CD14-positive monocyte (primary cell): ENCODE measurements around the gene HOXC11. TPM values are rescaled to one million over a fixed set of nuclear protein-coding genes. Genes with fewer than 3 reads are reported as not detected.

ENCODE experiments used
- DNase-seq, 3 donors: peaks; one replicate each; pipeline ENCODE4 v3.0.0-alpha.2; 2011 to 2022
- H2AFZ ChIP-seq: 2 replicates; pipeline ENCODE4 v1.6.0; 2012; ENCODE audit warnings: mild to moderate bottlenecking, low read depth, low read length, inconsistent platforms; ENCODE audit not compliant: insufficient read depth, poor library complexity, severe bottlenecking
- H3K27ac ChIP-seq, 2 donors: 1 replicate in 1 of 2; 2 replicates in 1 of 2; pipeline ENCODE4 v1.5.1; 2012 to 2013; ENCODE audit warnings: low read length in 2 of 2, control low read depth in 1 of 2, inconsistent platforms in 1 of 2, low read depth in 1 of 2, mild to moderate bottlenecking in 1 of 2
- H3K27me3 ChIP-seq, 2 donors: one replicate each; pipeline versions ENCODE4 v1.6.0 to v1.6.1; 2011 to 2013; ENCODE audit warnings: low read length in 2 of 2; ENCODE audit not compliant: control insufficient read depth in 2 of 2, insufficient read depth in 2 of 2
- H3K36me3 ChIP-seq, 2 donors: replicated peaks in 1 of 2; 1 replicate in 1 of 2; 2 replicates in 1 of 2; pipeline versions ENCODE4 v1.5.1 to v1.6.1; 2012 to 2013; ENCODE audit warnings: low read length in 2 of 2, control low read depth in 1 of 2, inconsistent platforms in 1 of 2, mild to moderate bottlenecking in 1 of 2; ENCODE audit not compliant: insufficient read depth in 2 of 2, control insufficient read depth in 1 of 2
- H3K4me1 ChIP-seq, 2 donors: 1 replicate in 1 of 2; 2 replicates in 1 of 2; pipeline versions ENCODE4 v1.5.1 to v1.6.1; 2012 to 2013; ENCODE audit warnings: low read length in 2 of 2, control low read depth in 1 of 2, inconsistent platforms in 1 of 2, mild to moderate bottlenecking in 1 of 2, moderate library complexity in 1 of 2; ENCODE audit not compliant: insufficient read depth in 2 of 2, control insufficient read depth in 1 of 2
- H3K4me2 ChIP-seq: replicated peaks from 2 replicates; pipeline ENCODE3; 2012; ENCODE audit warnings: low read length, moderate library complexity, mild to moderate bottlenecking; ENCODE audit not compliant: poor library complexity, severe bottlenecking; ENCODE audit errors: extremely low read depth
- H3K4me3 ChIP-seq, 3 experiments: fragments of 200-600 bp in 1 of 3; sonication (generic) in 1 of 3; replicated peaks in 1 of 3; 1 replicate in 2 of 3; 2 replicates in 1 of 3; pipeline ENCODE4 v1.5.1; 2011 to 2013; ENCODE audit warnings: low read length in 3 of 3, mild to moderate bottlenecking in 3 of 3, control low read depth in 2 of 3, low read depth in 2 of 3, inconsistent platforms in 1 of 3, moderate library complexity in 1 of 3
- H3K79me2 ChIP-seq: 2 replicates; pipeline ENCODE4 v1.6.0; 2012; ENCODE audit warnings: mild to moderate bottlenecking, control low read depth, inconsistent platforms, low read length, moderate library complexity; ENCODE audit not compliant: insufficient read depth
- H3K9ac ChIP-seq: 2 replicates; pipeline ENCODE4 v1.6.0; 2017; ENCODE audit warnings: low read length, mild to moderate bottlenecking; ENCODE audit not compliant: insufficient read depth, poor library complexity, severe bottlenecking
- H3K9me3 ChIP-seq, 2 donors: replicated peaks in 1 of 2; 1 replicate in 1 of 2; 2 replicates in 1 of 2; pipeline versions ENCODE4 v1.5.1 to v1.6.1; 2012 to 2013; ENCODE audit warnings: low read length in 2 of 2, control low read depth in 1 of 2; ENCODE audit not compliant: control insufficient read depth in 1 of 2, insufficient read depth in 1 of 2
- H4K20me1 ChIP-seq: 2 replicates; pipeline ENCODE4 v1.6.0; 2012; ENCODE audit warnings: mild to moderate bottlenecking, low read length, control low read depth, moderate library complexity; ENCODE audit not compliant: insufficient read depth
- H3K27ac Mint-ChIP-seq, 7 donors: one replicate each; pipeline ENCODE4 v1.8.0; 2020; ENCODE audit warnings: mild to moderate bottlenecking in 7 of 7, mixed read lengths in 7 of 7, moderate library complexity in 6 of 7, inconsistent platforms in 2 of 7
- H3K27me3 Mint-ChIP-seq, 3 donors: one replicate each; pipeline ENCODE4 v1.8.0; 2021 to 2022; ENCODE audit warnings: low read depth in 3 of 3, mild to moderate bottlenecking in 3 of 3, mixed read lengths in 3 of 3, moderate library complexity in 3 of 3, inconsistent platforms in 1 of 3
- H3K36me3 Mint-ChIP-seq, 2 donors: one replicate each; pipeline ENCODE4 v1.8.0; 2020; ENCODE audit warnings: mixed read lengths in 2 of 2, inconsistent platforms in 1 of 2, mild to moderate bottlenecking in 1 of 2
- H3K4me1 Mint-ChIP-seq: one replicate; pipeline ENCODE4 v1.8.0; 2020; ENCODE audit warnings: mild to moderate bottlenecking, mixed read lengths
- H3K4me3 Mint-ChIP-seq, 2 donors: one replicate each; pipeline ENCODE4 v1.8.0; 2020; ENCODE audit warnings: mild to moderate bottlenecking in 2 of 2, mixed read lengths in 2 of 2, moderate library complexity in 1 of 2
- H3K9me3 Mint-ChIP-seq, 7 donors: one replicate each; pipeline ENCODE4 v1.8.0; 2020 to 2022; ENCODE audit warnings: mixed read lengths in 7 of 7, mild to moderate bottlenecking in 6 of 7, moderate library complexity in 6 of 7, inconsistent platforms in 2 of 7
- CTCF ChIP-seq: fragments of 200-600 bp; IDR thresholded peaks from one replicate; pipeline ENCODE4 v1.8.0; 2022; ENCODE audit warnings: antibody characterized with exemption, mild to moderate bottlenecking
- WGBS: methylation state at CpG from one replicate; pipeline ENCODE4 v1.1.5; 2013; ENCODE audit warnings: missing lambda C conversion rate; ENCODE audit not compliant: insufficient coverage; 5-methylcytosine and 5-hydroxymethylcytosine counted together
- intact Hi-C, 2 donors: fragments of 100-400 bp; cut with micrococcal nuclease; formaldehyde crosslinking; loops; one replicate each; pipeline versions ENCODE4 v1.15.0 to v1.15.1; 2023
- polyA plus RNA-seq, 3 donors: library from polyadenylated mRNA; depleted of rRNA in 1 of 3; unstranded in 2 of 3; stranded (reverse) in 1 of 3; fragments of 300-500 nt in 2 of 3; fragments of >200 nt in 1 of 3; fragmentation: Illumina TruSeq in 2 of 3; gene quantifications; 1 replicate in 2 of 3; 2 replicates in 1 of 3; pipeline ENCODE4 v1.2.3, GENCODE V29; 2012 to 2021

Gene HOXC11
- polyA plus RNA-seq, 3 donors, result not detected

- no peaks in the 10 kb centered on the region for H4K20me1 ChIP-seq
- no peak for DNase-seq
- peaks cover 2 to 49% of the 10 kb centered on the region in 2 donors for H3K9me3 ChIP-seq
- H3K9me3 Mint-ChIP-seq, result peaks cover 0 to 41% (median 13%) of the 10 kb centered on the region in 7 donors
- no peak overlapping the region for H3K27ac ChIP-seq
- no peak overlapping the region for H3K9ac ChIP-seq
- H3K36me3 Mint-ChIP-seq, result peaks cover 5 to 10% of the 10 kb centered on the region in 2 donors
- intact Hi-C loops, result no loop called here
- H3K4me1 Mint-ChIP-seq, result peaks cover 34% of the 10 kb centered on the region
- H3K27me3 Mint-ChIP-seq, result peaks cover 97 to 98% (median 98%) of the 10 kb centered on the region in 3 donors
- no peak overlapping the region for H3K4me3 ChIP-seq
- peaks cover 90 to 99% of the 10 kb centered on the region in 2 donors for H3K27me3 ChIP-seq
- WGBS, result 17% methylated on average over 7 of the region's 17 CpGs
- peak overlapping the region; percentile 3 for H3K4me2 ChIP-seq
- H3K4me3 Mint-ChIP-seq, result peak overlapping the region; percentile 9 to 81
- no peak overlapping the region for H3K27ac Mint-ChIP-seq
- H2AFZ ChIP-seq, result no peak overlapping the region
- no peaks in the 10 kb centered on the region for H3K36me3 ChIP-seq
- H3K4me1 ChIP-seq, result peaks cover 14% of the 10 kb centered on the region in 2 donors
- TF ChIP-seq CTCF, result no peak
- no peaks in the 10 kb centered on the region for H3K79me2 ChIP-seq
These were observed 38.2 kb downstream of the HOXC11 start for GRCh38 chr12:54010972-54011664.

- Histone ChIP-seq H3K4me3 (no peak overlapping the region), H2AFZ (no peak overlapping the region), H3K9me3 (peaks cover under 1 to 46% of the 10 kb centered on the region in 2 donors), H4K20me1 (no peaks in the 10 kb centered on the region), H3K4me2 (no peak overlapping the region), H3K9ac (no peak overlapping the region), H3K36me3 (no peaks in the 10 kb centered on the region), H3K79me2 (no peaks in the 10 kb centered on the region), H3K4me1 (peaks cover 6% of the 10 kb centered on the region in 2 donors), H3K27ac (no peak overlapping the region), H3K27me3 (peaks cover 93 to 99% of the 10 kb centered on the region in 2 donors)
- peak overlapping the region in 1 of 2 donors; percentile 81 for H3K4me3 Mint-ChIP-seq
- DNase-seq, result no peak
- intact Hi-C loops, result no loop called here
- peaks cover 97 to 98% (median 98%) of the 10 kb centered on the region in 3 donors for H3K27me3 Mint-ChIP-seq
- peaks cover 28% of the 10 kb centered on the region for H3K4me1 Mint-ChIP-seq
- peaks cover 0 to 45% (median 11%) of the 10 kb centered on the region in 7 donors for H3K9me3 Mint-ChIP-seq
- no CpG with 5 or more reads among the region's 14 CpGs for WGBS
- TF ChIP-seq CTCF, result no peak
- H3K27ac Mint-ChIP-seq, result peak overlapping the region in 1 of 7 donors; percentile 60
- peaks cover 3 to 6% of the 10 kb centered on the region in 2 donors for H3K36me3 Mint-ChIP-seq
These were observed 39.0 kb downstream of the HOXC11 start for GRCh38 chr12:54011665-54012532.
